Astrocyte (in vitro differentiated cells and primary cell): ENCODE data around the gene PTPRM.

Experiments used
- EZH2 ChIP-seq: IDR thresholded peaks from 2 replicates; pipeline ENCODE4 v1.6.1; 2012; ENCODE audit warnings: mild to moderate bottlenecking, low read length, inconsistent platforms; ENCODE audit not compliant: insufficient read depth
- TF ChIP-seq, protein P1 (sequence below): IDR thresholded peaks from 2 replicates; pipeline ENCODE4 v1.5.1; 2011; ENCODE audit warnings: low read depth, mild to moderate bottlenecking, inconsistent platforms, low read length, moderate library complexity; ENCODE audit not compliant: insufficient read depth

DNA sequence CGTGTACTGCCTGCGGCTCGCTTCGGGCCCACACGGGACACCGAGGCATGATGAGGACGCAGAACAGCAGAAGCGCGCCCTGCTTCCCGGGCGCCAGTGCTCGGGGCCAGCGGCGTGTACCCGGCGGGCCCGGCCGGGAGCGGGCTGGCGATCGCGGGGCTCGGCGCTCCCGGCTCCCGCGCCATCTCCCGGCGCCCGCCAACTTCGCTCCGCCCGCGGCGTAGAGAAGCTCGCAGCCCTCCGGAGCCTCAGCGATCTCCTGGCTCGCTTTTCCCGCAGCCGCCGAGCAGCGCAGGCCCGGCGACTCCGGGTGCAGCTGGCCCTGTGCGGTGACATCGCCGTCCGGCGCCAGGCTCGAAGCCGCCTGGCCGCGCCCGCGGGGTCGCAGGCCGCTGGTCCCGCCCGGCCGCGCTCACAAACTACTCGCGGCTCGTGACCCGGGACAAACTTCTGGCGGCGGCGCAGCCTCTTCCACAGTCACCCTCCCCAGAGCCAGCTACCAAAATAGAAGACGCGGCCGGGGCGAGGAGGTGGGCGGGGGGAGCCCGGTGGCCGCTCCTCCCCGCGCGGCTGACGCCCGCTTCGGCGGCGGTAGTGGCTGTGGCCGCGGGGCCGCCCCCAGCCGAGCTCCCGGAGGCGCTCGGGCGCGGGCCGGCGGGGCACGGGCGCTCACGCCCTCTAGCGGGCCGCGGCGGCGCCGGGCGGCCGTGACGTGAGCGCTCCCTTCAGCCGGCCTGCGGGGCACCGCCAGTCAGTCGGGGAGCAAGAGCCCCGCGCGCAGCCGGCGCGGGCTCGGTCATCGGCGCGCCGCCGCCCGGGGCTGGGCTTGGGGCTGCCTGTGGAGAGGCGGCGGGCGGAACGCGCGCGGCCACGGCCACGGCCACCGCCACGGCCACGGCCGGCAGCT is at the start of gene PTPRM:
- TF ChIP-seq, protein P1, sequence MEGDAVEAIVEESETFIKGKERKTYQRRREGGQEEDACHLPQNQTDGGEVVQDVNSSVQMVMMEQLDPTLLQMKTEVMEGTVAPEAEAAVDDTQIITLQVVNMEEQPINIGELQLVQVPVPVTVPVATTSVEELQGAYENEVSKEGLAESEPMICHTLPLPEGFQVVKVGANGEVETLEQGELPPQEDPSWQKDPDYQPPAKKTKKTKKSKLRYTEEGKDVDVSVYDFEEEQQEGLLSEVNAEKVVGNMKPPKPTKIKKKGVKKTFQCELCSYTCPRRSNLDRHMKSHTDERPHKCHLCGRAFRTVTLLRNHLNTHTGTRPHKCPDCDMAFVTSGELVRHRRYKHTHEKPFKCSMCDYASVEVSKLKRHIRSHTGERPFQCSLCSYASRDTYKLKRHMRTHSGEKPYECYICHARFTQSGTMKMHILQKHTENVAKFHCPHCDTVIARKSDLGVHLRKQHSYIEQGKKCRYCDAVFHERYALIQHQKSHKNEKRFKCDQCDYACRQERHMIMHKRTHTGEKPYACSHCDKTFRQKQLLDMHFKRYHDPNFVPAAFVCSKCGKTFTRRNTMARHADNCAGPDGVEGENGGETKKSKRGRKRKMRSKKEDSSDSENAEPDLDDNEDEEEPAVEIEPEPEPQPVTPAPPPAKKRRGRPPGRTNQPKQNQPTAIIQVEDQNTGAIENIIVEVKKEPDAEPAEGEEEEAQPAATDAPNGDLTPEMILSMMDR = no peak
- no peak for TF ChIP-seq EZH2
